HTERT RPE-1 (cell line): Measurements from ENCODE around the gene DHRS7B.

Experiments
- in situ Hi-C: fragments of 300-500 bp; cut with MboI; formaldehyde crosslinking; loops from 4 replicates; pipeline ENCODE4 v1.14.3; 2020; ENCODE audit warnings: low sequenced_read_pairs

DHRS7B gene

GRCh38 chr17:21232033-21232749 is 105.4 kb downstream of the DHRS7B start:
- in situ Hi-C loops, result no loop called here

- in situ Hi-C loops, result no loop called here
Observed at GRCh38 chr17:21233581-21234347, 107.0 kb downstream of the DHRS7B start.

GRCh38 chr17:21235921-21236320 is 109.2 kb downstream of the DHRS7B start:
- in situ Hi-C loops, result no loop called here

- in situ Hi-C loops, result no loop called here
Observed at GRCh38 chr17:21239680-21240368, 113.1 kb downstream of the DHRS7B start.

GRCh38 chr17:21240369-21241055 is 113.7 kb downstream of the DHRS7B start:
- in situ Hi-C loops, result no loop called here
